PC-3 (cell line): ENCODE measurements around the gene SPRING1. TPM values are rescaled to one million over a fixed set of nuclear protein-coding genes. Genes with fewer than 3 reads are reported as not detected.

Experiments used
- ATAC-seq: fragments of 200-7000 bp; cut with Tn5 transposase; 2 replicates; pipeline ENCODE4 v1.9.1; 2020; ENCODE audit warnings: mild to moderate bottlenecking, moderate library complexity
- BruUV-seq: library from RNA; stranded (reverse); fragments of 400-500 nt; replicated peaks from 2 replicates; lab custom pipeline; 2021; lab: Mats Ljungman, UMichigan
- CTCF ChIA-PET: fragments of 300-600 bp; sonication (Branson Sonifier 250); formaldehyde crosslinking; loops from one replicate; lab custom pipeline; 2022; ENCODE audit warnings: antibody characterized with exemption; lab: Charles Lee
- POLR2A ChIA-PET: fragments of 300-600 bp; sonication (Branson Sonifier 250); formaldehyde crosslinking; loops from one replicate; lab custom pipeline; 2022; ENCODE audit warnings: antibody characterized with exemption; ENCODE audit not compliant: unreplicated experiment; lab: Charles Lee
- DNase-seq: peaks from one replicate; pipeline ENCODE4 v3.0.0-alpha.2; 2015
- H2AFZ ChIP-seq: fragments of 300-600 bp; sonication (generic); 2 replicates; pipeline ENCODE4 v1.6.0; 2016; ENCODE audit warnings: antibody characterized with exemption, low read length
- H3F3A ChIP-seq: fragments of 300-600 bp; sonication (generic); one replicate; pipeline ENCODE4 v1.6.0; 2017; ENCODE audit warnings: antibody characterized with exemption, low read length, control low read depth, mild to moderate bottlenecking; ENCODE audit not compliant: unreplicated experiment
- H3K27ac ChIP-seq: fragments of 300-600 bp; sonication (generic); 2 replicates; pipeline ENCODE4 v1.5.1; 2016; ENCODE audit warnings: mild to moderate bottlenecking, low read length
- H3K27me3 ChIP-seq: fragments of 300-600 bp; sonication (generic); 2 replicates; pipeline ENCODE4 v1.6.1; 2016; ENCODE audit warnings: low read length, mixed read lengths
- H3K36me3 ChIP-seq: fragments of 300-600 bp; sonication (generic); 2 replicates; pipeline ENCODE4 v1.6.1; 2016; ENCODE audit warnings: low read depth, mixed run types, low read length, mixed read lengths
- H3K4me1 ChIP-seq: fragments of 300-600 bp; sonication (generic); 2 replicates; pipeline ENCODE4 v1.5.1; 2016; ENCODE audit warnings: low read length; ENCODE audit not compliant: insufficient read depth
- H3K4me2 ChIP-seq: fragments of 300-600 bp; sonication (generic); 2 replicates; pipeline ENCODE4 v1.6.0; 2016; ENCODE audit warnings: low read length
- H3K4me3 ChIP-seq: fragments of 300-600 bp; sonication (generic); 2 replicates; pipeline ENCODE4 v1.5.1; 2016; ENCODE audit warnings: mild to moderate bottlenecking, low read length, mixed read lengths
- H3K79me2 ChIP-seq: fragments of 300-600 bp; sonication (generic); 2 replicates; pipeline ENCODE4 v1.6.1; 2017; ENCODE audit warnings: low read length, mixed read lengths
- H3K9ac ChIP-seq: fragments of 300-600 bp; sonication (generic); 2 replicates; pipeline ENCODE4 v1.6.0; 2016; ENCODE audit warnings: mild to moderate bottlenecking, low read length
- H3K9me2 ChIP-seq: fragments of 300-600 bp; sonication (generic); replicated peaks from 2 replicates; pipeline ENCODE4 v1.6.1; 2016; ENCODE audit warnings: mixed run types, low read length, mixed read lengths
- H3K9me3 ChIP-seq: fragments of 300-600 bp; sonication (generic); 2 replicates; pipeline ENCODE4 v1.6.1; 2016; ENCODE audit warnings: low read length, mixed read lengths
- H4K20me1 ChIP-seq: fragments of 300-600 bp; sonication (generic); 2 replicates; pipeline ENCODE4 v1.6.1; 2016; ENCODE audit warnings: low read length, mixed read lengths
- EZH2 ChIP-seq: fragments of 300-600 bp; sonication (generic); IDR thresholded peaks from one replicate; pipeline ENCODE4 v1.6.1; 2017; ENCODE audit warnings: antibody characterized with exemption, mild to moderate bottlenecking, low read length; ENCODE audit not compliant: unreplicated experiment
- EZH2phosphoT487 ChIP-seq: fragments of 300-600 bp; sonication (generic); IDR thresholded peaks from 2 replicates; pipeline ENCODE4 v1.6.1; 2018; ENCODE audit warnings: mild to moderate bottlenecking, antibody characterized with exemption, low read length, borderline replicate concordance
- intact Hi-C: fragments of 100-400 bp; cut with micrococcal nuclease; formaldehyde crosslinking; loops from 2 replicates; pipeline ENCODE4 v1.9.0; 2023
- total RNA-seq: library from RNA; depleted of rRNA; stranded (reverse); fragments of >200 nt; gene quantifications from 2 replicates; pipeline ENCODE4 v1.2.3, GENCODE V29; 2014
- TF ChIP-seq, protein P1 (sequence below): fragments of 300-600 bp; sonication (generic); conservative IDR thresholded peaks from 2 replicates; pipeline ENCODE4 v1.5.1; 2017; ENCODE audit warnings: antibody characterized with exemption, low read depth, mild to moderate bottlenecking, low read length

Gene SPRING1
- total RNA-seq, 1 experiment from 2014 or later: 33.4 TPM

DNA sequence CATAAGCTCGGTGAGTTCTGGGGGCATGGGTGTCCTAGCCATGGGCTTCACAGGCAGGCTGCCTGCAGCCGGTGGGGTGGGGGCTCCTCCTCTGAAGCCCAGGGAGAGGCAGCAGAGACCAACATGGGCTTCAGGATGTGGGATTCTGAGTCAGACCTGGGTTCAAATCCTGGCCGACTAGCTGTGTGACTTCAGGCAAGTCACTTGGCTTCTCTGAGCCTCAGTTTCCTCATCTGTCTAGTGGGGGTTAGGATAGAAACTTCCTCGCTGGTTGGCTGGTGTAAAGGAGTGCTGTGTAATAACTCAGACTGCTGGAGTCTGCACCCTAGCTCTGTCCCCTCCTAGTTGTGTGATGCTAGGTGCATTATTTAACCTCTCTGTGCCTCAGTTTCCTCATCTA lies 12.4 kb upstream of the SPRING1 start:
- ATAC-seq (no peak), DNase-seq (no peak)
- Histone ChIP-seq H3K4me1 (no peaks in the 10 kb centered on the region; the same call in 1 of the 2 replicates), H4K20me1 (no peaks in the 10 kb centered on the region), H3K4me3 (no peak overlapping the region), H3F3A (no peaks in the 10 kb centered on the region), H3K4me2 (no peak overlapping the region), H3K9me3 (no peaks in the 10 kb centered on the region), H3K36me3 (no peaks in the 10 kb centered on the region), H3K9ac (no peak overlapping the region), H3K27me3 (no peaks in the 10 kb centered on the region), H3K27ac (no peak overlapping the region), H3K9me2 (no peaks in the 10 kb centered on the region), H2AFZ (no peak overlapping the region), H3K79me2 (no peaks in the 10 kb centered on the region)
- BruUV-seq: no TSS peak
- ChIA-PET CTCF (no interaction called here), POLR2A (no interaction called here)
- TF ChIP-seq, protein P1, sequence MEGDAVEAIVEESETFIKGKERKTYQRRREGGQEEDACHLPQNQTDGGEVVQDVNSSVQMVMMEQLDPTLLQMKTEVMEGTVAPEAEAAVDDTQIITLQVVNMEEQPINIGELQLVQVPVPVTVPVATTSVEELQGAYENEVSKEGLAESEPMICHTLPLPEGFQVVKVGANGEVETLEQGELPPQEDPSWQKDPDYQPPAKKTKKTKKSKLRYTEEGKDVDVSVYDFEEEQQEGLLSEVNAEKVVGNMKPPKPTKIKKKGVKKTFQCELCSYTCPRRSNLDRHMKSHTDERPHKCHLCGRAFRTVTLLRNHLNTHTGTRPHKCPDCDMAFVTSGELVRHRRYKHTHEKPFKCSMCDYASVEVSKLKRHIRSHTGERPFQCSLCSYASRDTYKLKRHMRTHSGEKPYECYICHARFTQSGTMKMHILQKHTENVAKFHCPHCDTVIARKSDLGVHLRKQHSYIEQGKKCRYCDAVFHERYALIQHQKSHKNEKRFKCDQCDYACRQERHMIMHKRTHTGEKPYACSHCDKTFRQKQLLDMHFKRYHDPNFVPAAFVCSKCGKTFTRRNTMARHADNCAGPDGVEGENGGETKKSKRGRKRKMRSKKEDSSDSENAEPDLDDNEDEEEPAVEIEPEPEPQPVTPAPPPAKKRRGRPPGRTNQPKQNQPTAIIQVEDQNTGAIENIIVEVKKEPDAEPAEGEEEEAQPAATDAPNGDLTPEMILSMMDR: no peak
- TF ChIP-seq EZH2phosphoT487 (no peak), EZH2 (no peak)
- intact Hi-C loops: no loop called here

DNA sequence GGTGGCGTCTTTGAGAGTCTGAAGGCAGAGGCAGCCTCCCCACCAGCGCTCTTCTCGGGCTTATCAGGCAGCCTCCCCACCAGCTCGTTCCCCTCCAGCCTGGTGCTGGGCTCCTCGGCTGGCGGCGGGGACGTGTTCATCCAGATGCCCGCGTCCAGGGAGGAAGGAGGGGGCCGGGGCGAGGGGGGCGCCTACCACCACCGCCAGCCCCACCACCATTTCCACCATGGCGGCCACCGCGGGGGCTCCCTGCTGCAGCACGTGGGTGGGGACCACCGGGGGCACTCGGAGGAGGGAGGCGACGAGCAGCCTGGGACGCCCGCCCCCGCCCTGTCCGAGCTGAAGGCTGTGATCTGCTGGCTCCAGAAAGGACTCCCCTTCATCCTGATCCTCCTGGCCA lies 12.0 kb upstream of the SPRING1 start:
- no TSS peak for BruUV-seq
- TF ChIP-seq, protein P1: no peak
- no peak for TF ChIP-seq EZH2
- no peak for TF ChIP-seq EZH2phosphoT487
- intact Hi-C loops: no loop called here
- ChIA-PET CTCF (no interaction called here), POLR2A (no interaction called here)
- Histone ChIP-seq H3K9me2 (no peaks in the 10 kb centered on the region), H2AFZ (no peak overlapping the region), H4K20me1 (no peaks in the 10 kb centered on the region), H3K36me3 (no peaks in the 10 kb centered on the region), H3K9ac (no peak overlapping the region), H3K4me3 (no peak overlapping the region), H3K27ac (no peak overlapping the region), H3K27me3 (no peaks in the 10 kb centered on the region), H3K4me1 (no peaks in the 10 kb centered on the region; the same call in 1 of the 2 replicates), H3K9me3 (no peaks in the 10 kb centered on the region), H3F3A (no peaks in the 10 kb centered on the region), H3K79me2 (no peaks in the 10 kb centered on the region), H3K4me2 (no peak overlapping the region)
- ATAC-seq (no peak), DNase-seq (no peak)

DNA sequence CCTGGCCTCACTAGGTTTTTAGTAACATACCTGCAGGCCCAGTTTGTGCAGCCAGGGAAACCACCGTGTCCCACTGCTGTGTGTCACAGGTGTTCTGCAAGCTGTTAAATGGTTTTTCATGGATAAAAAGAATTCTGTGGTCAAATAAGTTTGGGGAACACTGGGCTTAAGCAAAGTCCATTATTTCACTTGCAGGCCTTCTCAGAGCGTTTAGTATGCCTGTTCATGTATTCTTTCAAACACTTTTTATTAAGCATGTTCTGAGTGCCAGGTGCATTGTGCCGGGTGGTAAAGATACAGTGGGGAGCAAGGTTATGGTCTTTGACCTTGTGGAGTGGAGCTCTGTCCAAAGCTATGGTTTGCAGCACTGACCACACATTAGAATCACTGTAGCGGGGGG lies 7.7 kb upstream of the SPRING1 start:
- Histone ChIP-seq H3K4me3 (no peak overlapping the region), H3K9me3 (no peaks in the 10 kb centered on the region), H3K79me2 (no peaks in the 10 kb centered on the region), H4K20me1 (no peaks in the 10 kb centered on the region), H3F3A (no peaks in the 10 kb centered on the region), H3K27me3 (no peaks in the 10 kb centered on the region), H3K27ac (no peak overlapping the region), H3K4me1 (no peaks in the 10 kb centered on the region), H3K9ac (no peak overlapping the region), H2AFZ (no peak overlapping the region), H3K4me2 (no peak overlapping the region), H3K36me3 (no peaks in the 10 kb centered on the region), H3K9me2 (no peaks in the 10 kb centered on the region)
- no peak for ATAC-seq
- intact Hi-C loops: no loop called here
- ChIA-PET CTCF (no interaction called here), POLR2A (no interaction called here)
- no peak for DNase-seq
- no peak for TF ChIP-seq EZH2phosphoT487
- TF ChIP-seq EZH2: no peak
- TF ChIP-seq, protein P1: no peak
- no TSS peak for BruUV-seq
